Effector memory CD4-positive, alpha-beta T cell (primary cell): ENCODE data around the gene NOL3.
"Not testable (repeated sequence)": the region's sequence is repeated elsewhere in the genome, so short reads cannot be mapped to it uniquely, and the experiment has no call there.

Experiments used
- DNase-seq, 3 donors: peaks; one replicate each; pipeline ENCODE4 v3.0.0-alpha.2; 2020
- H3K27ac ChIP-seq: 2 replicates; pipeline ENCODE4 v1.7.0; 2013; ENCODE audit warnings: mild to moderate bottlenecking, low read length, moderate library complexity; ENCODE audit not compliant: insufficient read depth, poor library complexity, severe bottlenecking
- H3K27me3 ChIP-seq: replicated peaks from 2 replicates; pipeline ENCODE4 v1.7.0; 2013; ENCODE audit warnings: mild to moderate bottlenecking, low read length; ENCODE audit not compliant: insufficient read depth, control insufficient read depth, poor library complexity, severe bottlenecking
- H3K36me3 ChIP-seq: 2 replicates; pipeline ENCODE4 v1.7.0; 2013; ENCODE audit warnings: mild to moderate bottlenecking, low read length, moderate library complexity; ENCODE audit not compliant: control insufficient read depth, insufficient read depth
- H3K4me1 ChIP-seq: 2 replicates; pipeline ENCODE4 v1.7.0; 2013; ENCODE audit warnings: low read length, mild to moderate bottlenecking; ENCODE audit not compliant: control insufficient read depth, insufficient read depth, poor library complexity, severe bottlenecking
- H3K4me3 ChIP-seq: 2 replicates; pipeline ENCODE4 v1.7.0; 2013; ENCODE audit warnings: low read length, low read depth, mild to moderate bottlenecking; ENCODE audit not compliant: insufficient read depth, poor library complexity, severe bottlenecking
- H3K9me3 ChIP-seq: 2 replicates; pipeline ENCODE4 v1.7.0; 2013; ENCODE audit warnings: mild to moderate bottlenecking, low read length, moderate library complexity; ENCODE audit not compliant: control insufficient read depth
- total RNA-seq, 3 donors: gene quantifications; one replicate each; lab custom pipeline; 2026; lab: John Stamatoyannopoulos, UW

NOL3 gene
- total RNA-seq, result 2.1 to 3.9 (median 3.5) reads per million in 3 donors

- Histone ChIP-seq H3K4me1 (peaks cover 42% of the 10 kb centered on the region), H3K27ac (no peak within 1 kb of the TSS), H3K27me3 (peaks cover 26% of the 10 kb centered on the region), H3K36me3 (no peaks in the 10 kb centered on the region), H3K4me3 (peak within 1 kb of the TSS; percentile 16), H3K9me3 (no peaks in the 10 kb centered on the region)
- no peak for DNase-seq
Measured at GRCh38 chr16:67170168-67170948, at the start of gene NOL3. TSS of gene NOL3 (plus strand) at chr16:67170538.

- H3K27ac ChIP-seq, H3K4me3 ChIP-seq, H3K27me3 ChIP-seq, H3K4me1 ChIP-seq, H3K9me3 ChIP-seq, DNase-seq: not testable (repeated sequence)
- peaks cover 18% of the 10 kb centered on the region for H3K36me3 ChIP-seq
Measured at GRCh38 chr16:67122799-67123198, 47.5 kb upstream of the NOL3 start.

GRCh38 chr16:67128417-67128816 lies 41.9 kb upstream of the NOL3 start:
- Histone ChIP-seq H3K27ac (no peak overlapping the region), H3K36me3 (peaks cover 30% of the 10 kb centered on the region), H3K27me3 (no peaks in the 10 kb centered on the region), H3K4me1 (no peaks in the 10 kb centered on the region), H3K9me3 (no peaks in the 10 kb centered on the region), H3K4me3 (no peak overlapping the region)
- no peak for DNase-seq

GRCh38 chr16:67128887-67129286 lies 41.5 kb upstream of the NOL3 start:
- H3K27me3 ChIP-seq, result no peaks in the 10 kb centered on the region
- peaks cover 30% of the 10 kb centered on the region for H3K36me3 ChIP-seq
- no peaks in the 10 kb centered on the region for H3K9me3 ChIP-seq
- no peak overlapping the region for H3K27ac ChIP-seq
- H3K4me3 ChIP-seq, result no peak overlapping the region
- no peaks in the 10 kb centered on the region for H3K4me1 ChIP-seq
- DNase-seq, result no peak

GRCh38 chr16:67129422-67129821 lies 40.9 kb upstream of the NOL3 start:
- peaks cover 30% of the 10 kb centered on the region for H3K36me3 ChIP-seq

GRCh38 chr16:67137605-67138004 lies 32.7 kb upstream of the NOL3 start:
- Histone ChIP-seq H3K27me3 (no peaks in the 10 kb centered on the region), H3K27ac (no peak overlapping the region), H3K9me3 (no peaks in the 10 kb centered on the region), H3K4me1 (no peaks in the 10 kb centered on the region), H3K36me3 (peaks cover 70% of the 10 kb centered on the region), H3K4me3 (no peak overlapping the region)
- no peak for DNase-seq

More at GRCh38 chr16:67129422-67129821, 40.9 kb upstream of the NOL3 start:
- DNase-seq, result no peak
- no peak overlapping the region for H3K27ac ChIP-seq
- no peak overlapping the region for H3K4me3 ChIP-seq
- no peaks in the 10 kb centered on the region for H3K9me3 ChIP-seq
- H3K4me1 ChIP-seq, result no peaks in the 10 kb centered on the region
- no peaks in the 10 kb centered on the region for H3K27me3 ChIP-seq

GRCh38 chr16:67141391-67141790 lies 28.9 kb upstream of the NOL3 start:
- Histone ChIP-seq H3K9me3 (no peaks in the 10 kb centered on the region), H3K27me3 (no peaks in the 10 kb centered on the region), H3K4me3 (no peak overlapping the region), H3K27ac (no peak overlapping the region), H3K36me3 (peaks cover 78% of the 10 kb centered on the region), H3K4me1 (no peaks in the 10 kb centered on the region)
- no peak for DNase-seq

GRCh38 chr16:67142342-67142741 lies 28.0 kb upstream of the NOL3 start:
- H3K9me3 ChIP-seq, result no peaks in the 10 kb centered on the region
- DNase-seq, result no peak
- no peaks in the 10 kb centered on the region for H3K27me3 ChIP-seq
- H3K36me3 ChIP-seq, result peaks cover 83% of the 10 kb centered on the region
- H3K4me1 ChIP-seq, result no peaks in the 10 kb centered on the region
- no peak overlapping the region for H3K27ac ChIP-seq
- no peak overlapping the region for H3K4me3 ChIP-seq

- H3K27me3 ChIP-seq, result no peaks in the 10 kb centered on the region
- no peaks in the 10 kb centered on the region for H3K9me3 ChIP-seq
- H3K4me1 ChIP-seq, result no peaks in the 10 kb centered on the region
- no peak overlapping the region for H3K4me3 ChIP-seq
- no peak overlapping the region for H3K27ac ChIP-seq
- no peak for DNase-seq
- H3K36me3 ChIP-seq, result peaks cover 71% of the 10 kb centered on the region
Measured at GRCh38 chr16:67144943-67145342, 25.4 kb upstream of the NOL3 start.

- H3K27me3 ChIP-seq, result no peaks in the 10 kb centered on the region
- peaks cover 63% of the 10 kb centered on the region for H3K36me3 ChIP-seq
- DNase-seq, result no peak
- H3K4me1 ChIP-seq, result no peaks in the 10 kb centered on the region
- no peaks in the 10 kb centered on the region for H3K9me3 ChIP-seq
- H3K27ac ChIP-seq, result peak overlapping the region; percentile 2
- no peak overlapping the region for H3K4me3 ChIP-seq
Measured at GRCh38 chr16:67145746-67146145, 24.6 kb upstream of the NOL3 start.
